ENCODE measurements around the gene RAD51B.

RAD51B gene

GRCh38 chr14:67911562-67911961 is 92.0 kb downstream of the RAD51B start:
- no peak for DNase-seq (ENCODE audit: low spot score)
- TF ChIP-seq CTCF (conservative IDR thresholded peaks at IDR 0.05; ENCODE audit: low read depth) = no peak
- no peak overlapping the region for H3K27ac ChIP-seq
- POLR2A ChIA-PET (ENCODE audit: low non-redundant PET) = no interaction called here
- CTCF ChIA-PET = interaction anchor here (0.6 kb wide), 1 partner anchor 19 kb away, joined by 4 read pairs; no protein-coding TSS in a partner anchor

- CTCF ChIA-PET = no interaction called here
- DNase-seq (ENCODE audit: low spot score) = no peak
- H3K27ac ChIP-seq = no peak overlapping the region
- no peak for TF ChIP-seq CTCF (conservative IDR thresholded peaks at IDR 0.05; ENCODE audit: low read depth)
- POLR2A ChIA-PET (ENCODE audit: low non-redundant PET) = no interaction called here
These were observed 96.9 kb downstream of the RAD51B start for GRCh38 chr14:67916430-67916829.

- no peak overlapping the region for H3K27ac ChIP-seq
- ChIA-PET CTCF (no interaction called here), POLR2A (ENCODE audit: low non-redundant PET) (no interaction called here)
- TF ChIP-seq CTCF (conservative IDR thresholded peaks at IDR 0.05; ENCODE audit: low read depth) = no peak
- DNase-seq (ENCODE audit: low spot score) = no peak
These were observed 97.4 kb downstream of the RAD51B start for GRCh38 chr14:67917006-67917405.

- POLR2A ChIA-PET (ENCODE audit: low non-redundant PET) = no interaction called here
- CTCF ChIA-PET = interaction anchor here (0.9 kb wide), 1 partner anchor 11 kb away, joined by 8 read pairs; no protein-coding TSS in a partner anchor
- H3K27ac ChIP-seq = no peak overlapping the region
- TF ChIP-seq CTCF (conservative IDR thresholded peaks at IDR 0.05; ENCODE audit: low read depth) = no peak
- DNase-seq (ENCODE audit: low spot score) = no peak
These were observed 99.3 kb downstream of the RAD51B start for GRCh38 chr14:67918838-67919237.

GRCh38 chr14:67919259-67920032 is 99.9 kb downstream of the RAD51B start:
- no peak for DNase-seq (ENCODE audit: low spot score)
- POLR2A ChIA-PET (ENCODE audit: low non-redundant PET) = no interaction called here
- TF ChIP-seq CTCF (conservative IDR thresholded peaks at IDR 0.05; ENCODE audit: low read depth) = no peak
- H3K27ac ChIP-seq = no peak overlapping the region
- CTCF ChIA-PET = interaction anchor here (0.5 to 0.9 kb wide), 2 partner anchors 11 to 252 kb away, joined by 5 to 8 read pairs; no protein-coding TSS in a partner anchor

GRCh38 chr14:67926821-67927220 is 107.2 kb downstream of the RAD51B start:
- no peak overlapping the region for H3K27ac ChIP-seq
- ChIA-PET CTCF (no interaction called here), POLR2A (ENCODE audit: low non-redundant PET) (no interaction called here)
- no peak for DNase-seq (ENCODE audit: low spot score)
- TF ChIP-seq CTCF (conservative IDR thresholded peaks at IDR 0.05; ENCODE audit: low read depth) = no peak

Data from RWPE1 (cell line).